HG02973 (cell line): ENCODE results near the gene TPBGL.

Source experiments
- ATAC-seq: cut with Tn5 transposase; IDR thresholded peaks from one replicate; pipeline ENCODE4 v1.9.1; 2021; ENCODE audit warnings: moderate library complexity; ENCODE audit not compliant: unreplicated experiment

The TPBGL gene

GRCh38 chr11:75240311-75241035, at the start of gene TPBGL:
Gene TPBGL (plus strand): TSS chr11:75240774. CDS start chr11:75241050, 276 bp downstream.
- no peak for ATAC-seq

GRCh38 chr11:75191330-75191717, 49.2 kb upstream of the TPBGL start:
- no peak for ATAC-seq

GRCh38 chr11:75193271-75193670, 47.3 kb upstream of the TPBGL start:
- ATAC-seq: no peak

- ATAC-seq: no peak
These were observed 46.9 kb upstream of the TPBGL start for GRCh38 chr11:75193711-75194110.

GRCh38 chr11:75194147-75194546, 46.4 kb upstream of the TPBGL start:
- ATAC-seq: no peak

- no peak for ATAC-seq
These were observed 45.2 kb upstream of the TPBGL start for GRCh38 chr11:75195167-75195962.

- no peak for ATAC-seq
These were observed 44.1 kb upstream of the TPBGL start for GRCh38 chr11:75196426-75196825.

- ATAC-seq: no peak
These were observed 42.9 kb upstream of the TPBGL start for GRCh38 chr11:75197512-75198277.

- no peak for ATAC-seq
These were observed 42.1 kb upstream of the TPBGL start for GRCh38 chr11:75198278-75198973.

- ATAC-seq: no peak
These were observed 41.1 kb upstream of the TPBGL start for GRCh38 chr11:75199412-75199955.

GRCh38 chr11:75200051-75200450, 40.5 kb upstream of the TPBGL start:
- ATAC-seq: no peak

GRCh38 chr11:75200531-75200930, 40.0 kb upstream of the TPBGL start:
- ATAC-seq: no peak

- ATAC-seq: no peak
These were observed 38.8 kb upstream of the TPBGL start for GRCh38 chr11:75201771-75202170.

- ATAC-seq: no peak
These were observed 38.4 kb upstream of the TPBGL start for GRCh38 chr11:75202195-75202594.

GRCh38 chr11:75203138-75203537, 37.4 kb upstream of the TPBGL start:
- no peak for ATAC-seq

- ATAC-seq: no peak
These were observed 36.9 kb upstream of the TPBGL start for GRCh38 chr11:75203641-75204011.

- ATAC-seq: no peak
These were observed 36.4 kb upstream of the TPBGL start for GRCh38 chr11:75204012-75204674.

GRCh38 chr11:75204685-75205563, 35.6 kb upstream of the TPBGL start:
- peak; percentile 74 for ATAC-seq

- ATAC-seq: no peak
These were observed 35.0 kb upstream of the TPBGL start for GRCh38 chr11:75205564-75206020.
